HepG2 (cell line): Measurements from ENCODE around the gene MAPK12. TPM values are rescaled to one million over a fixed set of nuclear protein-coding genes. Genes with fewer than 3 reads are reported as not detected.

Experiments used
- BRD4 ChIP-seq: sonication (generic); formaldehyde crosslinking; IDR thresholded peaks from 2 replicates; pipeline ENCODE4 v1.4.0; 2020; ENCODE audit warnings: missing genetic modification reagents
- CBX2 ChIP-seq, 2 experiments: fragments of 200-600 bp in 1 of 2; sonication (generic); formaldehyde crosslinking in 1 of 2; IDR thresholded peaks; 2 replicates each; pipeline versions ENCODE4 v1.7.0 to v1.8.1; 2018 to 2022; ENCODE audit warnings: low read depth in 2 of 2, low read length in 1 of 2, mild to moderate bottlenecking in 1 of 2, missing genetic modification reagents in 1 of 2
- GABPA ChIP-seq, 2 experiments: IDR thresholded peaks; 2 replicates each; pipeline ENCODE4 v1.6.1; 2011 to 2016; ENCODE audit warnings: low read depth in 2 of 2, low read length in 1 of 2, missing biosample characterization in 1 of 2, missing genetic modification characterization in 1 of 2
- GZF1 ChIP-seq: sonication (generic); formaldehyde crosslinking; IDR thresholded peaks from 2 replicates; pipeline ENCODE4 v1.5.1; 2020; ENCODE audit warnings: mild to moderate bottlenecking, missing genetic modification reagents
- HBP1 ChIP-seq: IDR thresholded peaks from 2 replicates; pipeline ENCODE4 v1.6.1; 2016; ENCODE audit warnings: low read depth, control low read depth
- HNF4G ChIP-seq, 2 experiments: sonication (generic) in 1 of 2; formaldehyde crosslinking in 1 of 2; IDR thresholded peaks; 2 replicates each; pipeline versions ENCODE4 v1.4.0 to v1.6.1; 2011 to 2020; ENCODE audit warnings: borderline replicate concordance in 2 of 2, low read depth in 2 of 2, mild to moderate bottlenecking in 2 of 2, low read length in 1 of 2, missing genetic modification reagents in 1 of 2, moderate library complexity in 1 of 2
- IRX3 ChIP-seq: sonication (generic); formaldehyde crosslinking; IDR thresholded peaks from 2 replicates; pipeline ENCODE4 v1.8.1; 2023; ENCODE audit warnings: mild to moderate bottlenecking, low read depth, missing genetic modification reagents, borderline replicate concordance
- KDM5A ChIP-seq: fragments of 200-600 bp; sonication (generic); IDR thresholded peaks from 2 replicates; pipeline ENCODE4 v1.7.0; 2018; ENCODE audit warnings: antibody characterized with exemption, mild to moderate bottlenecking, low read length, borderline replicate concordance
- PITX1 ChIP-seq: sonication (generic); formaldehyde crosslinking; IDR thresholded peaks from 2 replicates; pipeline ENCODE4 v1.5.1; 2020; ENCODE audit warnings: mild to moderate bottlenecking, missing genetic modification reagents
- POLR2A ChIP-seq, 2 experiments: IDR thresholded peaks; 2 replicates each; pipeline ENCODE4 v1.6.1; 2011; ENCODE audit warnings: low read depth in 2 of 2, low read length in 2 of 2, mild to moderate bottlenecking in 1 of 2, moderate library complexity in 1 of 2; ENCODE audit not compliant: insufficient read depth in 1 of 2
- TAF15 ChIP-seq: fragments of 200-400 bp; formaldehyde crosslinking; IDR thresholded peaks from one replicate; pipeline ENCODE4 v1.6.1; 2018; ENCODE audit warnings: mild to moderate bottlenecking, low read depth, low read length; ENCODE audit not compliant: poor library complexity, severe bottlenecking
- TMF1 ChIP-seq: sonication (generic); formaldehyde crosslinking; IDR thresholded peaks from 2 replicates; pipeline ENCODE4 v1.8.1; 2022; ENCODE audit warnings: low read depth, missing genetic modification reagents
- ZBED4 ChIP-seq: sonication (generic); formaldehyde crosslinking; IDR thresholded peaks from 2 replicates; pipeline ENCODE4 v1.4.0; 2020; ENCODE audit warnings: missing genetic modification reagents, borderline replicate concordance
- polyA plus RNA-seq, 8 experiments: library from polyadenylated mRNA; depleted of rRNA in 3 of 8; stranded (reverse) in 7 of 8; unstranded in 1 of 8; fragments of >200 nt; fragmentation: Illumina TruSeq in 4 of 8; extraction: Trizol in 4 of 8; gene quantifications; 2 replicates each; pipeline versions ENCODE4 v1.2.1 to v1.2.3, GENCODE V29; 2011 to 2016; ENCODE audit warnings: low read depth in 4 of 8, missing spikeins in 1 of 8, mixed read lengths in 1 of 8; ENCODE audit not compliant: insufficient read depth in 1 of 8
- total RNA-seq, 5 experiments: library from RNA; depleted of rRNA; stranded (reverse); fragments of >200 nt; fragmentation: Illumina TruSeq; extraction: Trizol; gene quantifications; 2 replicates each; pipeline ENCODE4 v1.2.3, GENCODE V29; 2016; ENCODE audit warnings: low read depth in 1 of 5
- TF ChIP-seq, protein P1 (sequence below): sonication (generic); formaldehyde crosslinking; IDR thresholded peaks from 2 replicates; pipeline ENCODE4 v1.5.1; 2020; ENCODE audit warnings: missing genetic modification reagents, mild to moderate bottlenecking, borderline replicate concordance
- TF ChIP-seq, protein P2 (sequence below): sonication (generic); formaldehyde crosslinking; IDR thresholded peaks from 2 replicates; pipeline ENCODE4 v1.4.0; 2020; ENCODE audit warnings: missing genetic modification reagents

The MAPK12 gene
- total and polyA plus RNA-seq, 2 of the 13 experiments (the other 11 are each of a cell fraction or from before 2014, with no cell fraction given), result 22.2 to 23.3 TPM

DNA sequence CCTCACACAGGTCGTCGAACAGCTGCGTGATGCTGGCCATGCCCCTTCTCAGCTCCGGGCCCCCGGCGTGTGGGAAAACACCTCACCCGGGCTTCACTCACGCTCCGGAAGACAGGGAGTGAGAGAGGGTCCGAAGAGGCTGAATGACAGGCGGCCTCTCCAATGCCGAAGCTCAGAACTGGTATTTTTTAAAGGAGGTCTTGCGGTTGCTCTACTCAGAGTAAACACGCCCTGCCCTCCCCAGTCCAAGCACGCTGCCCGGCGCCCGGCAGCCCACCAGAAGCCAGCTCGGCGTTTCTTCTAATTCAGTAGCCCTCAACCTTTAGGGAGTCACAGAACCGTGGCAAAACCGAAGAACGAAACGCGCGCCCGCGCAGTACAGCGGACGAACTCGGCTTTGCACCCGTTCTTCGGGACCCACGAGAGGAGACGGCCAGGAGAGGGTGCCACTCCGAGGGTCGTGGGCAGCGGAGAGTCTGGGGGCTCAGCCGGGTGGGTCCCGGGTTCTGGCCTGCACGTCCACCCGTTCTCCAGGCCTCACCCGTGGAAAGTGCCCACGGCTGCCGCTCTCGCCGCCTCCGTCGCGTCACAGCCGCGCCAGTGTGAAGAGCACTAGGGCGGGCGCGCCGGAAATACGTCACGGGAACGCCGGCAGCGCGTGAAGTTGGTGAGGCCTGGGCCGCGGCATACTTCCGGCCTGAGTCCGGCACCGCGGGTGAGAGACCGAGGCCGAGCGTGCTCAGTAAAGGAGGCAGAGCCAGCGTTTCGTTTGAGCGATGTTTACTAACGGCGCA lies 16.9 kb downstream of the MAPK12 start, which contains the start of gene TUBGCP6 (continued):
- TF ChIP-seq CBX2 (IDR thresholded peaks at IDR 0.05; ENCODE audit: low read depth, low read length) (no peak), CBX2 (CRISPR knock-in tag; IDR thresholded peaks at IDR 0.05; ENCODE audit: low read depth) (no peak), GABPA (IDR thresholded peaks at IDR 0.05; ENCODE audit: low read depth, low read length) (peak; percentile 99), GABPA (CRISPR knock-in tag; IDR thresholded peaks at IDR 0.05; ENCODE audit: low read depth) (peak; percentile 98), GZF1 (peak; percentile 50; the same call in 1 of the 2 replicates), HBP1 (no peak; the same call in 1 of the 2 replicates), KDM5A (peak; percentile 96), ZBED4 (CRISPR knock-in tag) (no peak), BRD4 (CRISPR knock-in tag) (0 out of 2 replicates have a peak, but pooled peaks have one; percentile 75), IRX3 (CRISPR knock-in tag) (0 out of 2 replicates have a peak, but pooled peaks have one; percentile 62), PITX1 (CRISPR knock-in tag) (peak; percentile 55; the same call in 1 of the 2 replicates), TAF15 (peak; percentile 19), HNF4G (IDR thresholded peaks at IDR 0.05; ENCODE audit: borderline replicate concordance, low read depth, low read length) (no peak), HNF4G (CRISPR knock-in tag; IDR thresholded peaks at IDR 0.05; ENCODE audit: borderline replicate concordance, low read depth) (peak; percentile 71), POLR2A (IDR thresholded peaks at IDR 0.05; ENCODE audit: insufficient read depth in 1 of 2, low read depth in 2 of 2, low read length in 2 of 2) (peak; percentile 71 to 87), TMF1 (peak; percentile 89; the same call in 1 of the 2 replicates)
- TF ChIP-seq, protein P1, sequence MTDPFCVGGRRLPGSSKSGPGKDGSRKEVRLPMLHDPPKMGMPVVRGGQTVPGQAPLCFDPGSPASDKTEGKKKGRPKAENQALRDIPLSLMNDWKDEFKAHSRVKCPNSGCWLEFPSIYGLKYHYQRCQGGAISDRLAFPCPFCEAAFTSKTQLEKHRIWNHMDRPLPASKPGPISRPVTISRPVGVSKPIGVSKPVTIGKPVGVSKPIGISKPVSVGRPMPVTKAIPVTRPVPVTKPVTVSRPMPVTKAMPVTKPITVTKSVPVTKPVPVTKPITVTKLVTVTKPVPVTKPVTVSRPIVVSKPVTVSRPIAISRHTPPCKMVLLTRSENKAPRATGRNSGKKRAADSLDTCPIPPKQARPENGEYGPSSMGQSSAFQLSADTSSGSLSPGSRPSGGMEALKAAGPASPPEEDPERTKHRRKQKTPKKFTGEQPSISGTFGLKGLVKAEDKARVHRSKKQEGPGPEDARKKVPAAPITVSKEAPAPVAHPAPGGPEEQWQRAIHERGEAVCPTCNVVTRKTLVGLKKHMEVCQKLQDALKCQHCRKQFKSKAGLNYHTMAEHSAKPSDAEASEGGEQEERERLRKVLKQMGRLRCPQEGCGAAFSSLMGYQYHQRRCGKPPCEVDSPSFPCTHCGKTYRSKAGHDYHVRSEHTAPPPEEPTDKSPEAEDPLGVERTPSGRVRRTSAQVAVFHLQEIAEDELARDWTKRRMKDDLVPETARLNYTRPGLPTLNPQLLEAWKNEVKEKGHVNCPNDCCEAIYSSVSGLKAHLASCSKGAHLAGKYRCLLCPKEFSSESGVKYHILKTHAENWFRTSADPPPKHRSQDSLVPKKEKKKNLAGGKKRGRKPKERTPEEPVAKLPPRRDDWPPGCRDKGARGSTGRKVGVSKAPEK, result peak; percentile 5; the same call in 1 of the 2 replicates
- TF ChIP-seq, protein P2, sequence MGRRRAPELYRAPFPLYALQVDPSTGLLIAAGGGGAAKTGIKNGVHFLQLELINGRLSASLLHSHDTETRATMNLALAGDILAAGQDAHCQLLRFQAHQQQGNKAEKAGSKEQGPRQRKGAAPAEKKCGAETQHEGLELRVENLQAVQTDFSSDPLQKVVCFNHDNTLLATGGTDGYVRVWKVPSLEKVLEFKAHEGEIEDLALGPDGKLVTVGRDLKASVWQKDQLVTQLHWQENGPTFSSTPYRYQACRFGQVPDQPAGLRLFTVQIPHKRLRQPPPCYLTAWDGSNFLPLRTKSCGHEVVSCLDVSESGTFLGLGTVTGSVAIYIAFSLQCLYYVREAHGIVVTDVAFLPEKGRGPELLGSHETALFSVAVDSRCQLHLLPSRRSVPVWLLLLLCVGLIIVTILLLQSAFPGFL (CRISPR knock-in tag), result no peak
